Measurements from ENCODE around the gene ARHGAP25.

Gene ARHGAP25

DNA sequence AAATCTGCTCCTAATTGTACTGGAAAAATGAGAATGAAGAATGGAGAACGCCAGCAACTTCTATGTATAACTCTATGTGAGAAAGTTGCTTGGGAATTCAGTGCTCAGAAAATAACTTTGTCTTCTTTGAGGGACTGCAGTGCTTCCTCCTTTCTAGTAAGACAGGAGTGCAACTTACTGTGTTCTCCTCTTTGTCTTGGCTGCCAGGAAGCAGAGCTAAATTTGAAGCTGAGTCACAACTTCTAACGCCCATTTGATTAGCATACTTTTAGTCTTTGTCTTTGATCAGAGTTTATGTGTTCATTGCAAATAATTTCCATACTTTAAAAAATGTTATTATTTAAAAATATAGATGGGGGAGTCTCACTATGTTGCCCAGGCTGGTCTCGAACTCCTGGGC lies 6.6 kb downstream of the ARHGAP25 start:
- H3K4me3 Mint-ChIP-seq: no peak overlapping the region
- no peak overlapping the region for H3K27ac Mint-ChIP-seq
- H3K36me3 Mint-ChIP-seq (ENCODE audit: insufficient read depth): peaks cover 25% of the 10 kb centered on the region
- peak; percentile 29 for ATAC-seq (replicated peaks)
- H3K27me3 Mint-ChIP-seq: no peaks in the 10 kb centered on the region
- no peaks in the 10 kb centered on the region for H3K9me3 Mint-ChIP-seq
- H3K4me1 Mint-ChIP-seq (ENCODE audit: low read depth in 2 of 2): peaks cover 72 to 93% of the 10 kb centered on the region in 2 donors
- DNase-seq: no peak

GRCh38 chr2:68741805-68742306 lies 7.2 kb downstream of the ARHGAP25 start:
- H3K4me3 Mint-ChIP-seq: peak overlapping the region in 1 of 2 donors; percentile 74
- DNase-seq (no peak), ATAC-seq (replicated peaks) (no peak)
- H3K27me3 Mint-ChIP-seq: no peaks in the 10 kb centered on the region
- no peaks in the 10 kb centered on the region for H3K9me3 Mint-ChIP-seq
- peaks cover 29% of the 10 kb centered on the region for H3K36me3 Mint-ChIP-seq (ENCODE audit: insufficient read depth)
- H3K27ac Mint-ChIP-seq: peak overlapping the region; percentile 49 to 86
- peaks cover 74 to 90% of the 10 kb centered on the region in 2 donors for H3K4me1 Mint-ChIP-seq (ENCODE audit: low read depth in 2 of 2)

DNA sequence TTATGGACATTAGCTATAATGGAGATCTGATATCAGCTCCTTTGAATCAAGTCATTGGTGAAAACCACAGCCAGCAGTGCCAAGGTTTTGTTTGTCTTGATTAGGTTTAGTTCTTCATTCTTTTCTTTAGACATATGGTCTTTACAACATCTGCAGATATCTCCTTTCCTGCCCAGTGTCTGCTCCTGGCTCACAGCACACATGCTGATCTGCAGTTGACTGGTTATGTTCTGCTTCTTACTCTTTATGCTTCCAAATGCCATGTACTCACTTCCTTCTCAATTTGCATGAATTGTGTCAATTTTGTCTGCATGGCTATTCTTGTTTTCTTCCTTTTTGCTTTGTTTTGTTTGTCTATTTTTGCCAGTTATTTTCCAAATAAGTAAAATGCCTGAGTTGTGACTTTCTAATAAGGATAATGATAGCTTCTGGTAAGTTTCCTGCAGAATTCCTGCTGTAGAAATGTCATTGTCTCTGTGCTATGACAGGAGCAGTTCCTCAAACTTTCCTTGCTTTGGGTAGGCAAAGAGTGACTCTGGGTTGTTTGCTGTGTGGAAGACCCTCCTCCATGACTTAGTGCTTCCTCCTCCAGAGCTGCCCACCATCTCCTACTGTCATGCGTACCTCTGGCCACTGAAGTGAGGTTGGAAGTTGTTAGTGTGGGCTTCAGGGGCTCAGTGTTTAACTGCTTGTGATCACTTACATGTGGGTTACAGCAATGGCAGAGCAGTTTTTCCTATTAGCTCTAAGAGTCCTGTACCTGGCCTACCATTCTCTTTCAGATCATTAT lies 8.2 kb downstream of the ARHGAP25 start:
- H3K9me3 Mint-ChIP-seq: no peaks in the 10 kb centered on the region
- H3K27me3 Mint-ChIP-seq: no peaks in the 10 kb centered on the region
- peak overlapping the region in 1 of 2 donors; percentile 41 for H3K4me3 Mint-ChIP-seq
- peaks cover 37% of the 10 kb centered on the region for H3K36me3 Mint-ChIP-seq (ENCODE audit: insufficient read depth)
- H3K27ac Mint-ChIP-seq: peak overlapping the region; percentile 81 to 86
- DNase-seq (no peak), ATAC-seq (replicated peaks) (no peak)
- peaks cover 80 to 91% of the 10 kb centered on the region in 2 donors for H3K4me1 Mint-ChIP-seq (ENCODE audit: low read depth in 2 of 2)

- Mint-ChIP-seq H3K4me3 (peak overlapping the region in 1 of 2 donors; percentile 41), H3K27me3 (no peaks in the 10 kb centered on the region), H3K9me3 (no peaks in the 10 kb centered on the region), H3K36me3 (ENCODE audit: insufficient read depth) (peaks cover 37% of the 10 kb centered on the region), H3K27ac (peak overlapping the region; percentile 85 to 86), H3K4me1 (ENCODE audit: low read depth in 2 of 2) (peaks cover 80 to 93% of the 10 kb centered on the region in 2 donors)
- ATAC-seq (replicated peaks) (no peak), DNase-seq (no peak)
Observed at GRCh38 chr2:68743531-68743930, 8.9 kb downstream of the ARHGAP25 start.

DNA sequence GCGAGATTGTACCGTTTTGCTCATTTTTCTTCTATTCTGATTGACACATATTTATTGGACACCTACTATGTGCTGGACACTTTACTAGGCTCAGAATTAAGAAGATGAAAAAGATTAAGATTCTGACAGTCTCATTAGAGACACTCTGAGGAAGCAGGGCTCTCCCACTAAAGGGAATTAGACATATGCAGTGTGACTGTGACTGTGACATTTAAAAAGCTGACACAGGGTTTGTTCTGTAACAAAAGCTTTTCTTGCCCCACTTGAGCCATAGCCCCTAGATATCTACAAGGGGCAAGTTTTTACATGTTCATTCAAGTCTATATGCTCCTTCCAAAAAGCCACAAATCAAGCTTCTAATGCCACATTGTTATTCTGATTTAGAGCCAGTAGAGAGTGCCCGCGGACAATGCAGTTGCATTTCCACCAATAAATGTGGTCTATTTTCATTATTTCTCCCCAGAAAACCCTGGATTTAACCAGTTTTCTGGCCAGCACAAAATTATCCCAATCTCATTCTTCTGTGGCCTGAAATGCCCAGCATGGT lies 9.8 kb downstream of the ARHGAP25 start:
- DNase-seq (no peak), ATAC-seq (replicated peaks) (no peak)
- peaks cover 34% of the 10 kb centered on the region for H3K36me3 Mint-ChIP-seq (ENCODE audit: insufficient read depth)
- peak overlapping the region in 1 of 2 donors; percentile 41 for H3K4me3 Mint-ChIP-seq
- H3K27me3 Mint-ChIP-seq: no peaks in the 10 kb centered on the region
- H3K9me3 Mint-ChIP-seq: no peaks in the 10 kb centered on the region
- peak overlapping the region; percentile 85 to 86 for H3K27ac Mint-ChIP-seq
- H3K4me1 Mint-ChIP-seq (ENCODE audit: low read depth in 2 of 2): peaks cover 81 to 93% of the 10 kb centered on the region in 2 donors

DNA sequence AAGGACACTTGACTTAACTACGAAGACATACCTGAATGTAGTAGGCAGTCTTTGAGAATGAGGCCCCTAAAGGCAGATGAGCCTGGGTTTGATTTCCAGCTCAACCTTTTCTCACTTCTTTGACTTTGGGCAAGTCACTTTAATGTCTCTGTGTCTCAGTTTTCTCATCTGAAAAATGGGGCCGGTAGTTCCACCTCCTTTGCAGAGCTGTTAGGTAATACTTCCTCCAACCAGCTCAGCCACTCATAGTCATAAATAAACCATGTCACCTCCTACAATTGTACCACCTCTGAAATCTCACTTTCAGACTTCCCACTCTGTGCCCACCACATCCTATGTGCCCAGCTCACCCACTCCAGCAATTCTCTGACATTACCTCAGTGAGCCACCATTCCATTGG lies 10.4 kb downstream of the ARHGAP25 start:
- Mint-ChIP-seq H3K36me3 (ENCODE audit: insufficient read depth) (peaks cover 34% of the 10 kb centered on the region), H3K27me3 (no peaks in the 10 kb centered on the region), H3K9me3 (no peaks in the 10 kb centered on the region), H3K27ac (peak overlapping the region; percentile 85 to 86), H3K4me3 (peak overlapping the region in 1 of 2 donors; percentile 41), H3K4me1 (ENCODE audit: low read depth in 2 of 2) (peaks cover 78 to 88% of the 10 kb centered on the region in 2 donors)
- peak; percentile 62 for ATAC-seq (replicated peaks)
- DNase-seq: no peak

- H3K9me3 Mint-ChIP-seq: no peaks in the 10 kb centered on the region
- ATAC-seq (replicated peaks): no peak
- H3K27ac Mint-ChIP-seq: peak overlapping the region; percentile 85 to 86
- H3K36me3 Mint-ChIP-seq (ENCODE audit: insufficient read depth): peaks cover 31% of the 10 kb centered on the region
- DNase-seq: no peak
- no peaks in the 10 kb centered on the region for H3K27me3 Mint-ChIP-seq
- H3K4me3 Mint-ChIP-seq: no peak overlapping the region
- H3K4me1 Mint-ChIP-seq (ENCODE audit: low read depth in 2 of 2): peaks cover 69 to 81% of the 10 kb centered on the region in 2 donors
Observed at GRCh38 chr2:68746408-68746807, 11.8 kb downstream of the ARHGAP25 start.

DNA sequence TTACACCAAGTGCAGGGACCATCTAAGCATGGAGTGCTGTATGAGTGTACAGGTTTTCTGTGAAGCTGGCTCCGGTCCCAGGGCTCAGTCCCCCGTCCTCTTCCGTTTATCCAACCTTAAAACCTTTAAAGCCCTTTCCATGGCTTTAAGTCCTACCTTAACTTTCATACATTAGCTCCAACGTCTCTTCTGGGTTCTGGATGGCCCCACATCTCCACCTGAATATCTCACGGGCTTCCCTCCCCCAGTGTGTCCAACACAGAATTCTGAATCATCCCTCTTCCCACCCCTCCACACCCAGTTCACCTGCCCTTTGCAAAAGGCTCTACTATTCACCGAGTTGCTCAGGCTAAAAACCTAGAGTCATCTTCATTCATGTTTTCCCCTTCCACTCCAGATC lies 12.8 kb downstream of the ARHGAP25 start:
- DNase-seq (no peak), ATAC-seq (replicated peaks) (no peak)
- Mint-ChIP-seq H3K27ac (peak overlapping the region; percentile 82 to 85), H3K4me3 (peak overlapping the region; percentile 31 to 63), H3K4me1 (ENCODE audit: low read depth in 2 of 2) (peaks cover 73 to 81% of the 10 kb centered on the region in 2 donors), H3K36me3 (ENCODE audit: insufficient read depth) (peaks cover 33% of the 10 kb centered on the region), H3K9me3 (no peaks in the 10 kb centered on the region), H3K27me3 (no peaks in the 10 kb centered on the region)

DNA sequence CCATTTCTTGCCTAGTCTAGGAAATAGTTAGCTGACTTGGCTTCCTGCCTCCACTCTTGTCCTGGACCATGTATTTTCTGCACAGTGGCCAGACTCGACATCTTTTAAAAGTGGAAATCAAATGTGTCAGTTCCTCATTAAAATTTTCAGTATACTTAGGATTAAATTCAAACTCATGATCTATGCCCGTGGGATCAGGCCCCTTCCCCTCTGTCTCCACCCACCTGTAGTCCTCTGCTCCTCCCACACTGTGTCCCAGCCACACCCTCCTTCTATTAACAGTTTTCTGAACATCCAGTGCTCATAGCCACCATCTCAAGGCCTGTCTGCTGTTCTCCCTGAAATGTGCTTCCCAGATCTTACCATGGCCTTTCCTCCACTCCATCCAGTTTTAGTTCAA lies 13.3 kb downstream of the ARHGAP25 start:
- ATAC-seq (replicated peaks): no peak
- H3K36me3 Mint-ChIP-seq (ENCODE audit: insufficient read depth): peaks cover 33% of the 10 kb centered on the region

DNA sequence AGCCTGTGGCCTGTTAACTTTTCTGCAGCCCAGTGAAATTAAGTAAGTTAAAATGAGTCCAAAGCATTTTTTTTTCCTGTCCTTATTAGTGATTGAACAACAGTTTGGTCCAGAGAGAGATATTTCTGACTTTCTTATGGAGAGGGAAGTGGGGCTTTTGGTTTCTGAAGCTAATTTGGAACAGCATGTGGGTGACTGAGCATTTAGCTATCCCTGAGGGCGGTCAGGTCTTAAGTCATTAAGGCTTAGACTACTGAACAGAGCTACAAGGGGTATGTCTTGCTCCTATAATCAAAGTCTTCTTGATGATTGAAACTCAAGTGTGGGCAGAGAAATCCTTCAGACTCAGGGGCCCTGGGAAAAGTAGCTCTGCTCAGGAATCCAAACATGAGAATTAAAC lies 14.0 kb downstream of the ARHGAP25 start:
- no peaks in the 10 kb centered on the region for H3K9me3 Mint-ChIP-seq
- DNase-seq: no peak
- H3K36me3 Mint-ChIP-seq (ENCODE audit: insufficient read depth): peaks cover 28% of the 10 kb centered on the region
- no peak for ATAC-seq (replicated peaks)
- no peaks in the 10 kb centered on the region for H3K27me3 Mint-ChIP-seq
- peaks cover 70 to 77% of the 10 kb centered on the region in 2 donors for H3K4me1 Mint-ChIP-seq (ENCODE audit: low read depth in 2 of 2)
- peak overlapping the region; percentile 82 to 85 for H3K27ac Mint-ChIP-seq
- peak overlapping the region in 1 of 2 donors; percentile 63 for H3K4me3 Mint-ChIP-seq

More for the DNA sequence above, 13.3 kb downstream of the ARHGAP25 start:
- Mint-ChIP-seq H3K27me3 (no peaks in the 10 kb centered on the region), H3K27ac (peak overlapping the region; percentile 82 to 85), H3K4me3 (peak overlapping the region; percentile 31 to 63), H3K9me3 (no peaks in the 10 kb centered on the region), H3K4me1 (ENCODE audit: low read depth in 2 of 2) (peaks cover 70 to 77% of the 10 kb centered on the region in 2 donors)
- no peak for DNase-seq

GRCh38 chr2:68749345-68749744 lies 14.7 kb downstream of the ARHGAP25 start:
- H3K27ac Mint-ChIP-seq: peak overlapping the region; percentile 82 to 85
- H3K36me3 Mint-ChIP-seq (ENCODE audit: insufficient read depth): peaks cover 28% of the 10 kb centered on the region
- H3K27me3 Mint-ChIP-seq: no peaks in the 10 kb centered on the region
- ATAC-seq (replicated peaks): no peak
- no peaks in the 10 kb centered on the region for H3K9me3 Mint-ChIP-seq
- no peak for DNase-seq
- no peak overlapping the region for H3K4me3 Mint-ChIP-seq
- H3K4me1 Mint-ChIP-seq (ENCODE audit: low read depth in 2 of 2): peaks cover 71 to 77% of the 10 kb centered on the region in 2 donors

DNA sequence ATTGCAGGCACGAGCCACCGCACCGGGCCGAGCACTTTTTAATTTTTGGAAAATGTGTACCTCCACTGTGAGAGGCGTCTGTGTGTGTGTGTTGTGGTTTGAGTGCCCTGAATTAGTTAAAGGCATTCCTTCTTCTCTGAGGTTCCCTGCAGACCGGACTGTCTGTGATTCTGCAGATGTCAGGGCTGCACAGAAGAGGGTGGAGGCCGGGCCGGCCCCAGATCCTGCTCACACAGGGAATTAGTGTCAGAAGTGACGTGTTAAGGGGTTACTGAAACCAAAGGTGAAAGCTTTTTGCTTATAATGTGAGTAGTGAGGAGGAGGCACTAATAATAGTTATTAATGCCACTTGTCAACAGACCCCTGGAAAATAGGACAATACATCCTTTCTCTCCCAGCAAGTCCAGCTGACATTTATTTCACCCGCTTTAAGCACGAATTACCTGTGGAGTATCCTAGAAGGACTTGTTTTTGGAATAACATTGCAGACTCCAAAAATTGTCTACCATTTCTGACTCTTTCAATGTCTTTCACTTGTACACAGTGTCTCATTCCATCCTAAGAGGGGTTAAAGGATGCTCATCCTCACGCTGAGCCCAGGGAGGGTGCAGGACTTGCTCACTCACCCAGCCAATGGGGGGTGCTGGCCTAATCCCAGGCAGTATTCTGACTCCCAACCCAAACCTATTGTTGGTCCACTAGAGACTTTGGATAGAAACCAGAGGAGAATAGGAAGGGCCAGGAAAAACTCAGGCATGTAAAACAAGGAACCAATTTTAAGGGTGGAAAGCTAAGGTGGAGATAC lies 16.2 kb downstream of the ARHGAP25 start:
- DNase-seq (no peak), ATAC-seq (replicated peaks) (no peak)
- Mint-ChIP-seq H3K4me1 (ENCODE audit: low read depth in 2 of 2) (peaks cover 68 to 75% of the 10 kb centered on the region in 2 donors), H3K36me3 (ENCODE audit: insufficient read depth) (peaks cover 32% of the 10 kb centered on the region), H3K27ac (peak overlapping the region; percentile 82 to 85), H3K4me3 (no peak overlapping the region), H3K9me3 (no peaks in the 10 kb centered on the region), H3K27me3 (no peaks in the 10 kb centered on the region)
